Gastroesophageal sphincter (tissue), 3 donors: ENCODE measurements around the gene ALK.

Experiments
- CTCF ChIP-seq, 4 experiments: fragments of 200-600 bp in 2 of 4; fragments of 450-650 bp in 2 of 4; sonication (generic) in 1 of 4; IDR thresholded peaks; one replicate each; pipeline ENCODE4 v1.5.1; 2017 to 2019; ENCODE audit warnings: antibody characterized with exemption in 4 of 4, mild to moderate bottlenecking in 2 of 4, moderate library complexity in 2 of 4
- POLR2A ChIP-seq, 2 donors: fragments of 450-650 bp; IDR thresholded peaks; one replicate each; pipeline ENCODE4 v1.6.1; 2017; ENCODE audit warnings: antibody characterized with exemption in 2 of 2, mild to moderate bottlenecking in 2 of 2, moderate library complexity in 1 of 2

GRCh38 chr2:29612568-29612967 lies 308.8 kb downstream of the ALK start:
- TF ChIP-seq CTCF (IDR thresholded peaks at IDR 0.05) = no peak
- no peak for TF ChIP-seq POLR2A (IDR thresholded peaks at IDR 0.05)
